ENCODE data around the gene LTBP1.

The LTBP1 gene

DNA sequence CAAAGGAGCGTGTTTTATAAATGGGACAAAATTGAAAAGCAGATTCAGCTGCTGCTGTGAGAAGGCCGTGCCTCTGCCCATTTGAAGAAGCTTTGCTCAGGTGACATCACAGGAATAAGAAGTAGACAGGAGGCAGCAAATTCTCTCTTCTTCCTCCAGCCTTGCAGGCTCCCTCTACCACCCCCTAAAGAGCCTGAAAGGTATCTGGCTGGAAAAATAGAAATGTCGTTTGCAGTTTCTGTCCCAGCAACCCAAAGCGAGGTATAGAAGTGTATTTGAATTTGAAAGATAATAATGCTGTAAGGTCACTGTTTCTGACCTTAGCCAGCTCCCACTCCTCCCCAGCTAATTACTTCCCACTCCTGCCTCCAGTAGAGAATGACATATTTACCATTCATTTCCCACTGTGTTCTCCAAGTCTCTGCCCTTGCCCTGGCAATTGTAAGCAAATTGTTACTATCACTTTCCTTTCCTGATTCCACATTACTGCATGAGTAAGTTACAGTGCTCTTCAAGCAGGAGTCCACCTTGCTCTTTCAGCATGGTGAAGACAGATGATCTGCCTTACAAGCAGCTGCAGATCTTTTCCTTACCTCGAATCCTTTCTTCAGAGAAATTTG, 472.9 kb downstream of the LTBP1 start:
- no peak overlapping the region for H2AFZ ChIP-seq (ENCODE audit: low read depth, low read length)

GRCh38 chr2:33420726-33421125, 474.0 kb downstream of the LTBP1 start:
- Histone ChIP-seq H3K4ac (ENCODE audit: low read depth in 1 of 2, low read length in 2 of 2) (peak overlapping the region in 1 of 2 experiments; percentile 32), H3K4me2 (ENCODE audit: low read length, poor library complexity, severe bottlenecking) (no peak overlapping the region), H2BK5ac (ENCODE audit: low read depth, low read length, poor library complexity, severe bottlenecking) (no peak overlapping the region), H2AK5ac (ENCODE audit: low read length, severe bottlenecking) (no peak overlapping the region), H3K9me3 (ENCODE audit: control insufficient read depth, low read length) (no peaks in the 10 kb centered on the region), H3K9ac (ENCODE audit: low read length) (no peak overlapping the region), H2BK12ac (ENCODE audit: low read length in 2 of 2) (peak overlapping the region; percentile 89 to 90), H3K23ac (ENCODE audit: low read length in 2 of 2) (no peak overlapping the region), H3K27me3 (ENCODE audit: control insufficient read depth in 1 of 2, insufficient read depth in 1 of 2, low read length in 2 of 2) (no peaks in the 10 kb centered on the region), H2AFZ (ENCODE audit: low read depth, low read length) (no peak overlapping the region), H3K4me3 (ENCODE audit: insufficient read depth in 1 of 2, low read depth in 1 of 2, low read length in 2 of 2) (no peak overlapping the region), H3K79me1 (replicated peaks; ENCODE audit: low read length, poor library complexity, severe bottlenecking) (no peaks in the 10 kb centered on the region), H4K91ac (ENCODE audit: low read length) (peak overlapping the region; percentile 75), H3K18ac (ENCODE audit: low read depth in 1 of 2, low read length in 2 of 2) (peak overlapping the region; percentile 31 to 77), H2BK15ac (ENCODE audit: low read depth, poor library complexity, severe bottlenecking) (no peak overlapping the region), H3K36me3 (ENCODE audit: control insufficient read depth in 1 of 2, insufficient read depth in 2 of 2, low read depth in 1 of 2, low read length in 2 of 2) (no peaks in the 10 kb centered on the region), H2BK120ac (ENCODE audit: low read depth, low read length) (no peak overlapping the region), H3K27ac (ENCODE audit: low read length, poor library complexity, severe bottlenecking) (no peak overlapping the region), H3K4me1 (ENCODE audit: control insufficient read depth, insufficient read depth, low read depth, low read length) (no peaks in the 10 kb centered on the region), H4K8ac (ENCODE audit: low read length) (peak overlapping the region; percentile 93), H3K14ac (ENCODE audit: low read length in 2 of 2) (no peak overlapping the region)
- 96% methylated on average over 4 of the region's 4 CpGs for WGBS
- no peak for DNase-seq

More for the DNA sequence above, 472.9 kb downstream of the LTBP1 start:
- peak overlapping the region in 1 of 2 experiments; percentile 16 for H3K18ac ChIP-seq (ENCODE audit: low read depth in 1 of 2, low read length in 2 of 2)
- H2BK5ac ChIP-seq (ENCODE audit: low read depth, low read length, poor library complexity, severe bottlenecking): no peak overlapping the region
- H3K27ac ChIP-seq (ENCODE audit: low read length, poor library complexity, severe bottlenecking): no peak overlapping the region
- no peak overlapping the region for H3K4me3 ChIP-seq (ENCODE audit: insufficient read depth in 1 of 2, low read depth in 1 of 2, low read length in 2 of 2)
- H3K4me1 ChIP-seq (ENCODE audit: control insufficient read depth, insufficient read depth, low read depth, low read length): no peaks in the 10 kb centered on the region
- H3K36me3 ChIP-seq (ENCODE audit: control insufficient read depth in 1 of 2, insufficient read depth in 2 of 2, low read depth in 1 of 2, low read length in 2 of 2): no peaks in the 10 kb centered on the region
- no peak overlapping the region for H2BK120ac ChIP-seq (ENCODE audit: low read depth, low read length)
- H3K23ac ChIP-seq (ENCODE audit: low read length in 2 of 2): no peak overlapping the region
- WGBS: 90% methylated on average over 3 of the region's 5 CpGs
- H2BK12ac ChIP-seq (ENCODE audit: low read length in 2 of 2): peak overlapping the region; percentile 19 to 63
- H3K9ac ChIP-seq (ENCODE audit: low read length): no peak overlapping the region
- no peak overlapping the region for H2AK5ac ChIP-seq (ENCODE audit: low read length, severe bottlenecking)
- peak overlapping the region; percentile 87 for H4K8ac ChIP-seq (ENCODE audit: low read length)
- no peak overlapping the region for H3K4me2 ChIP-seq (ENCODE audit: low read length, poor library complexity, severe bottlenecking)
- H4K91ac ChIP-seq (ENCODE audit: low read length): no peak overlapping the region
- H3K79me1 ChIP-seq (replicated peaks; ENCODE audit: low read length, poor library complexity, severe bottlenecking): no peaks in the 10 kb centered on the region
- H3K14ac ChIP-seq (ENCODE audit: low read length in 2 of 2): no peak overlapping the region
- peak overlapping the region; percentile 43 to 75 for H3K4ac ChIP-seq (ENCODE audit: low read depth in 1 of 2, low read length in 2 of 2)
- peak overlapping the region; percentile 48 for H2BK15ac ChIP-seq (ENCODE audit: low read depth, poor library complexity, severe bottlenecking)
- no peaks in the 10 kb centered on the region for H3K27me3 ChIP-seq (ENCODE audit: control insufficient read depth in 1 of 2, insufficient read depth in 1 of 2, low read length in 2 of 2)
- DNase-seq: peak; percentile 47
- no peaks in the 10 kb centered on the region for H3K9me3 ChIP-seq (ENCODE audit: control insufficient read depth, low read length)

DNA sequence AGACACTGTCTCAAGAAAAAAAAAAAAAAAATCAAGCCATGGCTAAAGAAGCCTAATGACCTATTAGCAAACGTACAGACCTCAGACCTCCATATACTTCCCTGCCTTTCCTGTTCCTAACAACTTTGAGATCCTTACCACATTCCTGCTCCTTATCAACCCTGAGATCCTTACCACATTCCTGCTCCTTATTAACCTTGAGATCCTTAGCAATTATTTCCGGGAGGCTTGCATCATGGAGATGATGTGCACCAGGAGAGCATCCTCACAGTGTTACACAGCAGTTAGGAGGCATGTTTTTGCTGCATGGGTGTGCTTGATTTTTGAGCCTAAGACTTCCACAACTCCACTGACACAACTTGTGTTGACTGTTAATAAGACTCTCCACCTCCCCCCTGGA, 475.1 kb downstream of the LTBP1 start:
- peak overlapping the region; percentile 3 for H4K91ac ChIP-seq (ENCODE audit: low read length)

GRCh38 chr2:33425161-33425560, 478.4 kb downstream of the LTBP1 start:
- Histone ChIP-seq H3K79me1 (replicated peaks; ENCODE audit: low read length, poor library complexity, severe bottlenecking) (no peaks in the 10 kb centered on the region), H2AFZ (ENCODE audit: low read depth, low read length) (no peak overlapping the region), H3K4ac (ENCODE audit: low read depth in 1 of 2, low read length in 2 of 2) (no peak overlapping the region), H3K27ac (ENCODE audit: low read length, poor library complexity, severe bottlenecking) (no peak overlapping the region), H3K14ac (ENCODE audit: low read length in 2 of 2) (no peak overlapping the region), H2AK5ac (ENCODE audit: low read length, severe bottlenecking) (no peak overlapping the region), H2BK120ac (ENCODE audit: low read depth, low read length) (peak overlapping the region; percentile 52), H2BK12ac (ENCODE audit: low read length in 2 of 2) (peak overlapping the region in 1 of 2 experiments; percentile 8), H3K4me1 (ENCODE audit: control insufficient read depth, insufficient read depth, low read depth, low read length) (peaks cover 2% of the 10 kb centered on the region), H3K18ac (ENCODE audit: low read depth in 1 of 2, low read length in 2 of 2) (no peak overlapping the region), H4K8ac (ENCODE audit: low read length) (peak overlapping the region; percentile 47), H3K9ac (ENCODE audit: low read length) (no peak overlapping the region), H2BK5ac (ENCODE audit: low read depth, low read length, poor library complexity, severe bottlenecking) (no peak overlapping the region), H3K9me3 (ENCODE audit: control insufficient read depth, low read length) (no peaks in the 10 kb centered on the region), H4K91ac (ENCODE audit: low read length) (peak overlapping the region; percentile 82), H2BK15ac (ENCODE audit: low read depth, poor library complexity, severe bottlenecking) (no peak overlapping the region), H3K36me3 (ENCODE audit: control insufficient read depth in 1 of 2, insufficient read depth in 2 of 2, low read depth in 1 of 2, low read length in 2 of 2) (no peaks in the 10 kb centered on the region), H3K4me2 (ENCODE audit: low read length, poor library complexity, severe bottlenecking) (no peak overlapping the region), H3K4me3 (ENCODE audit: insufficient read depth in 1 of 2, low read depth in 1 of 2, low read length in 2 of 2) (no peak overlapping the region), H3K27me3 (ENCODE audit: control insufficient read depth in 1 of 2, insufficient read depth in 1 of 2, low read length in 2 of 2) (no peaks in the 10 kb centered on the region), H3K23ac (ENCODE audit: low read length in 2 of 2) (no peak overlapping the region)
- WGBS: 80% methylated on average over 1 of the region's 1 CpG
- DNase-seq: no peak

More for the DNA sequence above, 475.1 kb downstream of the LTBP1 start:
- no peak overlapping the region for H2AK5ac ChIP-seq (ENCODE audit: low read length, severe bottlenecking)
- no peaks in the 10 kb centered on the region for H3K79me1 ChIP-seq (replicated peaks; ENCODE audit: low read length, poor library complexity, severe bottlenecking)
- H2BK5ac ChIP-seq (ENCODE audit: low read depth, low read length, poor library complexity, severe bottlenecking): no peak overlapping the region
- peaks cover 2% of the 10 kb centered on the region for H3K4me1 ChIP-seq (ENCODE audit: control insufficient read depth, insufficient read depth, low read depth, low read length)
- DNase-seq: peak; percentile 40
- H3K36me3 ChIP-seq (ENCODE audit: control insufficient read depth in 1 of 2, insufficient read depth in 2 of 2, low read depth in 1 of 2, low read length in 2 of 2): no peaks in the 10 kb centered on the region
- no peaks in the 10 kb centered on the region for H3K9me3 ChIP-seq (ENCODE audit: control insufficient read depth, low read length)
- no peaks in the 10 kb centered on the region for H3K27me3 ChIP-seq (ENCODE audit: control insufficient read depth in 1 of 2, insufficient read depth in 1 of 2, low read length in 2 of 2)
- no peak overlapping the region for H3K4me3 ChIP-seq (ENCODE audit: insufficient read depth in 1 of 2, low read depth in 1 of 2, low read length in 2 of 2)
- peak overlapping the region in 1 of 2 experiments; percentile 11 for H2BK12ac ChIP-seq (ENCODE audit: low read length in 2 of 2)
- 53% methylated on average over 2 of the region's 2 CpGs for WGBS
- H3K27ac ChIP-seq (ENCODE audit: low read length, poor library complexity, severe bottlenecking): no peak overlapping the region
- no peak overlapping the region for H3K9ac ChIP-seq (ENCODE audit: low read length)
- no peak overlapping the region for H2BK120ac ChIP-seq (ENCODE audit: low read depth, low read length)
- no peak overlapping the region for H3K4ac ChIP-seq (ENCODE audit: low read depth in 1 of 2, low read length in 2 of 2)
- H2AFZ ChIP-seq (ENCODE audit: low read depth, low read length): no peak overlapping the region
- peak overlapping the region in 1 of 2 experiments; percentile 50 for H3K18ac ChIP-seq (ENCODE audit: low read depth in 1 of 2, low read length in 2 of 2)
- no peak overlapping the region for H3K14ac ChIP-seq (ENCODE audit: low read length in 2 of 2)
- H3K4me2 ChIP-seq (ENCODE audit: low read length, poor library complexity, severe bottlenecking): no peak overlapping the region
- no peak overlapping the region for H4K8ac ChIP-seq (ENCODE audit: low read length)
- no peak overlapping the region for H3K23ac ChIP-seq (ENCODE audit: low read length in 2 of 2)
- H2BK15ac ChIP-seq (ENCODE audit: low read depth, poor library complexity, severe bottlenecking): no peak overlapping the region
